NCI-H345 treated with DMSO at 0.1 percent for 48 hours (cell line): ENCODE results near the gene PNMA8B.
"Not testable (repeated sequence)": the region's sequence is repeated elsewhere in the genome, so short reads cannot be mapped to it uniquely, and the experiment has no call there.

ENCODE experiments used
- DNase-seq: peaks from one replicate; lab custom pipeline; 2025; ENCODE audit not compliant: unreplicated experiment; lab: John Stamatoyannopoulos, UW

Gene PNMA8B, protein sequence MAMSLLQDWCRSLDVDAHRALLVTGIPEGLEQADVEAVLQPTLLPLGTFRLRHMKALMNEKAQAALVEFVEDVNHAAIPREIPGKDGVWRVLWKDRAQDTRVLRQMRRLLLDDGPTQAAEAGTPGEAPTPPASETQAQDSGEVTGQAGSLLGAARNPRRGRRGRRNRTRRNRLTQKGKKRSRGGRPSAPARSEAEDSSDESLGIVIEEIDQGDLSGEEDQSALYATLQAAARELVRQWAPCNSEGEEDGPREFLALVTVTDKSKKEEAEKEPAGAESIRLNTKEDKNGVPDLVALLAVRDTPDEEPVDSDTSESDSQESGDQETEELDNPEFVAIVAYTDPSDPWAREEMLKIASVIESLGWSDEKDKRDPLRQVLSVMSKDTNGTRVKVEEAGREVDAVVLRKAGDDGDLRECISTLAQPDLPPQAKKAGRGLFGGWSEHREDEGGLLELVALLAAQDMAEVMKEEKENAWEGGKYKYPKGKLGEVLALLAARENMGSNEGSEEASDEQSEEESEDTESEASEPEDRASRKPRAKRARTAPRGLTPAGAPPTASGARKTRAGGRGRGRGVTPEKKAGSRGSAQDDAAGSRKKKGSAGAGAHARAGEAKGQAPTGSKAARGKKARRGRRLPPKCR

DNA sequence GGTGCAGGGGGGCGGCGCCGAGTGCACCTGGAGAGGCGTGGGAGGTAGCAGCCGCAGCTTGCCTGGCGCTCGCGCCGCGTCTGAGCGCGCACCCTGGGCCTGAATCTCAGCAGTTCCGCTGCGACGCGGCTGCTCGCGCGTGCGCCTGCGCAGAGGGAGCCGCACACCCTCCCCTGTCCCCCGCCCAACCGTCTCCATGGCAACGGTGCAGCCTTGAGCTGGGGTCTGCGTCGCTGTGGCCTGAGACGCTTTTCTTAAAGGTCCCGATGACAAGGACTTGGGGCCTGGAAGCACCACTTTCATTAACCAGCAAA, at the start of gene PNMA8B:
PNMA8B (minus strand) TSS at position 82 of the 314 bp plus-strand sequence. CDS start 402 bp downstream, outside the sequence.
- DNase-seq, result peak; percentile 43

DNA sequence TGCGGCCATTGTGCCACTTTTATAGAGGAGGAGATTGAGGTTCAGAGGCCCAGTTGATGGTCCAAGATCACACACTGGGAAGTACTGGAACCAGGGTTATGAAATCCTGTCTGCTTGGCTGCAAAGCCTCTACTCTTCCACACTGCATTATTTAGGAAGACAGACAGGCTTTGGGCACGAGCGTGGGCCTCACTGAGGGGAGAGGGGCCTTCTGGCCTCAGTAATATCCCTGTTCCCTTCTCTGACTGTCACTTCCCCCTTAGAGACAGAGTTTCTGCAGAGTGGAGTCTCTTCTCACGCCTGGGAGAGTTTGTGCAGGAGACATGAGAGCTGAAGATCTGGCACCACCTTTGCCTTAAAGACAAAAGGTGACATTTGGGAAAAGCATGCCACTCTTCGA, 49.0 kb upstream of the PNMA8B start:
- no peak for DNase-seq

DNA sequence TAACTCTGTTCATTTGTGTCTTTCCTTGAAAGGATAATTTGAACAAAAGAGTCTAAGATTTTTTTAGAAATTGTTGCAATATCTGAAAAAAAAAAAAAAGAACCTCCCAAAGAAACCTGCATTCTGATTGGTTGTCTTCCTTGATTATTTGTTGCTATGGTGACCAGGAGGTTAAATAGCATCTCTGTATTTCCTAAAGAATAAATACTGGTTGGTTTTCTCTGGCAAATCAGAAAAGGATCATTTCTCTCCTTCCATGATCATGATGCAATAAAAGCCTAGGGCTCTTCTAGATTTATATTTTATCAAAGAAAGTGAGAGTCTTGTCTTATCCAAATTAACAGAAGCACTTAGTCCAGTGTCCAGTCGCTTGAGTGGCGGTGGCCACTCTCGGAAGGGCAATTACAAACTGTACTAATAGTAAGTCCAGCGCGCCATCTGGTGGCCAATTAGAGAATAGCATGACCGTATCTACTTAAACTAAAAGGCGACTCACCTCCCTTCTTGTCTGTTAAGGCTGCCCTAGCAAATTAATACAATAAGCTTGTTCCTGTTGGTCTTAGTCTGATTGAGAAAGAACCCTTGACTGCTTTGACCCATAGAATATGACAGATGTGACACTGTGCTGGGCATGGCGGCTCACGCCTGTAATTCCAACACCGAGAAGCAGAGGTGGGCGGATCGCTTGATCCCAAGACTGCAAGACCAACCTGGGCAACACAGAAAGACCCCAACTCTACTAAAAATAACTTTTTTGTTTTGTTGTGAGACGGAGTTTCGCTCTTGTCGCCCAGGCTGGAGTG, 47.0 kb upstream of the PNMA8B start:
- DNase-seq, result peak; percentile 44

DNA sequence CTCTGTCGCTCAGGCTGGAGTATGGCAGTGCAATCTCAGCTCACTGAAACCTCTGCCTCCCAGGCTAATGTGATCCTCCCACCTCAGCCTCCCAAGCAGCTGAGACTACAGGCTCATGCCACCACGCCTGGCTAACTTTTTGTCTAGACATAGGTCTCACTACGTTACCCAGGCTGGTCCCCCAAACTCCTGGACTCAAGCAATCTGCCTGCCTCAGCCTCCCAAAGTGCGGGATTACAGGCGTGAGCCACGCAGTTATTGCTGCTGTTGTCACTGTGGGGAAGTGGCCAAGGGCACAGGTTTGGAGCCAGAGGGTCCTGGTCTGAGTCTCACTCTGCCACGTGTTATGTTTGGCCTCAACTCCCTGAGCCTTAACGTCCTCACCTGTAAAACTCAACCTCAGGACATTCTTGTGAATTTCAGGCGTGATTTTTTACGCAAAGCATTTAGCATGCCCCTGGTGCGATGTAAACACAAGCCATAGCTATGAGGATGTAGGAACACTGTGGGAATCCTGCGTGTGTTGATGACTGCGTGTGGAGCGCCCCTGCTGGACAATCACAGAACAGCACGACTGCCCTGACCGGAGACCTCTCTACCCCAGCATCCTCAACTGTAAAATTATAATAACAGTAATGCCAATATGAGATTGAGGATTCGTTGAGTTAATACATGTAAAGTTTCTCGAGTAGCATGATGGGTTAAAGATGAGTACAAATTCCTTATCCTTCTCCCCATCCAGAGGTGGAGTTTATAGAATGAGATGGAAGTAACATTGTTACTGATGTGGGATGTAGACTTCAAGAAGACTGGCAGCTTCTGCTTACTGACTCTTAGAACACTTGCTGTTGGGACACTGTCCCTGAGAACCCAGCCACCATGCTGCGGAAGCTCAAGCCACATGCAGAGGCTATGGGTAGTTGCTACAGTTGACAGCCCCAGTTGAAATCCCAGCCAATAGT, 41.8 kb upstream of the PNMA8B start:
- DNase-seq, result no peak

DNA sequence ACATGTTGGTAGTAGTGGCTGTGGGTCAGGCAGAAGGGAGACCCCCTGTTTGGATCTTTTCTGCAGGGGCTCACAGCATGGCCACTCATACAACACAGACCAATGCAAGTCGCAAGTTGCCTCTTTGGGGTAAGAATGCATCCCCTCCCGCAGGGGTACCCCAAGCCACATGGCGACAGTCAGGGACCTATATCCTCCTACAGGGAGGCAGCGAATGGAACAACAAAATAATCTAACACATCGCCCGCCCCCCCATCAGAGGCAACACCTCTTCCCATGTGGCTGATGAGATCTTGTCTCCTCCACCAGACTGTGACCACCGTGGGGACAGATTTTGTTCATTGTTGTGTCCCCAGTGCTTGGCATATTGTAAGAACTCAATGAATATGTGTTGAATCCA, 40.7 kb upstream of the PNMA8B start:
- no peak for DNase-seq

DNA sequence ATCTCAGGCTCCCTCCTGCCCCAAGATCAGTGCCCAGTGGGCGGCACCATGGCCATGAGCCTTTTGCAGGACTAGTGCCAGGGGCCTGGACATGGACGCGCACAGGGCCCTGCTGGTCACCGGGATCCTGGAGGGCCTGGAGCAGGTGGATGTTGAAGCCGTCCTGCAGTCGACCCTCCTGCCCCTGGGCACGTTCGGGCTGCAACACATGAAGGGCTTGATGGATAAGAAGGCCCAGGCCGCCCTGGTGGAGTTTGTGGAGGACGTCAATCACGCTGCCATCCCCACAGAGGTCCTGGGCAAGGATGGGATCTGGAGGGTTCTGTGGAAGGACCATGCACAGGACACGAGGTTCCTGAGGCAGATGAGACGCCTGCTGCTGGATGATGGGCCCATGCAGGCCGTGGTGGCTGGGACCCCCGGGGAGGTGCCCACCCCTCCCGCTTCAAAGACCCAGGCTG, 38.0 kb upstream of the PNMA8B start:
- DNase-seq, result no peak

DNA sequence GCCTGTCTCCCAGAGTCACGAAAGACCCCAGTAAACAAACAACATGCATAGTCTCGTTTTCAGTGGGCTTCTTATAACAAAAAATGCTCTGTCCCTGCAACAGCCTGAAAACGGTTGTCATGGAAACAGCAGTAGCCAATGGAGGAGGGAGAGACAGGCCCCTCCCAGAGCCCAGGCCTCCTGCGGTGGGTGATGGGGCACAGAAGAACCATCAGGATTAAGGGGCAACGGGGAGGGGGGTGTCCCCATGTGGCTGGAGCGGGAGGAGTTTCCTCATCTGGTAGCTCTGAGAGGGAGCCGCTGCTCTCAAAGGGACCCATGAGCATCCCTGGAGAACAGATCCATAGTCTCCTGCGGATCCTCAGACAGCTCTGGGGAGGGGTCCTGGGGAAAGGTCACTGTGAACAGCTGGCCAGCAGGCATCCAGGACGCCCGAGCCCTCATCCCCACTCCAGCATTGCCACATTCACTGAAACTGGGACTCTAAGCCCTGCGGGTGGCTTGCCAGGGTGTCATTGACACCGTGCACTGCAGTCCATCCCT, 37.5 kb upstream of the PNMA8B start:
- no peak for DNase-seq

DNA sequence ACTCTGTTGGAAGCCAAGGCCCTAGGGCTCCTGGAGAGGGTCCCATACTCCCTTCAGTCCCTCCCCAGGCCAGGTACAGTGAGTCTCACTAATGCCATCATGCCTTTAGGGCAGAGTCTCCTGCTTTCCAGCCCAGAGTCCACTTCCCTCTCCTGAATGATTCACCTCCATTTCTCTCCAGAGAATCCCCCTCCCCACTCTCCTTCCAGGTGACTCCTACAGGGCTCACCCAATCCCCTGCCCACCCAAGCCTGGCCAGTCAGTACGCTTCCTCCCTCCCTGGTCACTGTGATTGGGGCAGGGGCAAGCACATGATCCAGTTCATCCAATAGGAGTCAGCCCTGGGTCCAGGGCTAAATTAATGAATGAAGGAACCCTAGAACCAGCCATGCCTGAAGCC, 35.0 kb upstream of the PNMA8B start:
- no peak for DNase-seq

DNA sequence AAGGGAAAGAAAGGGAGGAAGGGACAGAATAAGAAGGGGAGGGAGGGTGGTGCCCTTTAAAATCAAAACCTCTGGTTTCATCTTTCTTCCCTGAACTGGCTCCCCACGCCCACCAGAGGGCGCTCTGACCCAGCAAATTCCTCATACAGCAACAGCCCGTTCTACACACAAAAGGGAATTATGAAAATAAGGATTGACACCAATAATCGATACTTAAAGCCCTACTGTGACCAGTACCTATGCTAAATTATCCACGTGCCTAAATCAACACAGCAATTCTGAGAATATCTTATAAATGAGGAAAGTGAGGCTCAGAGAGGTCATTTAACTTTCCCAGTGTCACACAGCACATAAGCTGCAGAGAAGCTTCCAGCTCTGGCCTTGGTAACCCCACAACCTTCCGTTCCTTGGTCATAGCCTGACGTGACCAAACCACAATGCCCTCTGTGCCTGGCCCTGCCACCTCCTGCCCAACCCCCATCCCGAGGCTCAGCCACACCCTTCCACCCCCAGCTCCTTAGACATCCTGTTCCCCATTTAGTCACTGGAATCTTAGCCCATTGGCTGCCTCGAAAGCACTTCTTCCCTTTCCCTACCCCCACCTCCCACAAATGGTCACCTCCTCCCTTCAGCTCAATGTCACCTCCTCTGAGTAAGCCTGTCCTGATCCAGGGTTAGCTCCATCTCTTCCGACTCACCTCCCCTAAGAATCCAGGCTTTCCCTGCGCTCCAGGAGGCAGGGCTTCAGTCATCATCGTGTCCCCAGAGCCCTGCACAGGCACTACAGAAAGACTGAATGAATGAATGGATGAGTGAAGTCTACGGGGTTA, 34.2 kb upstream of the PNMA8B start:
- DNase-seq, result peak; percentile 30

DNA sequence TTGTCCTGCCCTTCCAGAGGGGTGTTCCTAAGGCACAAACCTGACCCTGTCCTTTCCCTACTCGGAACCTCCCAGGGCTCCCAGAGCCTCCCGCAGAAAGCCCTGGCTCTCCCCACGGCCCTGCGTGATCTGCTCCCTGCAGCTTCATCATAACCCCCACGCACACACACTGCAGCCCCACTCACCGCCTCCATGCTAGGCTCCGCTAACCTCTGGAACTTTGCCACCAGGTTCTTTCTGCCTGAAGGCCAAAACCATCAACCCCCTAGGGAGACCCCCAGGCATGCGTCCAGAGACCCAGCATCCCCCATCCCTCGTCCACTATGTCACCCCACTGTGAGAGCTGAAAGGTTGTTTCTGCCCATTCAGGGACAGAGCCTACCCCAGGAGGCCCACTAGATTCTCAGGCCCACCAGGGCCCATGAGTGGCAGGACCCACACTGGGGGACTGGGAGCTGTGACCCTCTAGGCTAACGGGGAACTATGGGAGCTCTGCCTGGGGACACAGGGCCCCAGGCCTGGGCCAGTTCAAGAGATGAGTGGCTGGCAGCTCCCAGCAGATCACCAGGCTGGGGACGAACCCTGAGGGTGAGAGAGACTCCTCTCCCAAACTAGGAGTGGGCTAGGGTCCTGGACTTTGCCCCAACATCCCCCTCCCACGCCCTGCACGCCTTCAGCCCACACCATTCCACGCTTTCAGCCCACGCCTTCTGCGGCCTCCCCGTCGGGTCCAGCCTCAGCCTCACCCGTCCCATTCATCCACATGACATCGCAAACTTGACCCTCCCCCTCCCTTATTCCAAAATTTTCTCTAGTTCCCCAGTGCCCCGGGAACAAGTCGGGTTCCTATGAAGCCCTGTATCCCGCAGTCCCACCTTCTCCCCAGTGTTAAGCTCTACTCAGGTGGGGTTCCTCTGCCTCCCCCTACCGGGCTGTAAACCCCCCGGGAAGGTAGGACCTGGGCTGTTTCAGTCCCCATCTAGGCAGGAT, 33.2 kb upstream of the PNMA8B start:
- DNase-seq, result no peak

DNA sequence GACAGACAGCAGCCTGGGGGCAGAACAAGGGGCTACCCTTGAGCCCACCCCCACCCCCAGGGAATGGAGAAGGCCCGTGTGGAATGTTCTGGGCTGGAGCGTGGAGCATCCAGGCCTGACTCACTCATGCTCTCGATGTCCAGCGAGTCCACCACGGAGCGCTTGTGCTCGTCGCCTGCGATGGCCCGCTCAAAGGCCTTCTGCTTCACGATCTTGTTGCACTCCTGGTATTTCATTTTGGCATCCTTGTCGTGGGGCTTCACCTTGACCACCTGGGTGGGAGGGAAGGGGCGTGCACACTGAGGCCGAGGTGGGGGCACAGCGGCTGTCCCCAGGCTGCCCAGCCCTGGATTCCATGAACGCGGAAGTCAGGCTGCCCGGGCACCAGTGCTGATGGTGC, 31.1 kb upstream of the PNMA8B start:
- not testable (repeated sequence) for DNase-seq

DNA sequence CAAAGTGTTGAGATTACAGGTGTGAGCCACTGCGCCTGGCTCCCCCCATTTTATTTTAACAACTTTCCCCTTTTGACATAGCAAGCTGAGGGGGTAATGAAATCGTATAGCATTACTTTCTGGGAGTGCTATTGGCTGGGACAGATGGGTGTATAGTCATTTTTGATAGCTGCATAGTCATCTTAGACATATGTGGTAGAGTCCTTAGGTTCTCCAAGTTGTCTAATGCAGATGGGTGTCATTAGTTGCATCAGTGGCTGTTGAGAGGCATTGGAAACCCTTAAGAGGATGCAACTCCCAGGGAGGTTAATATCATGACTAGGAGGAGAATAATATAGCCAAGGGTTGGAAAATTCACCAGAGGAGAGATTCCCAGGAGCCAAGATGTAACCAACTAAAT, 28.6 kb upstream of the PNMA8B start:
- DNase-seq, result no peak

DNA sequence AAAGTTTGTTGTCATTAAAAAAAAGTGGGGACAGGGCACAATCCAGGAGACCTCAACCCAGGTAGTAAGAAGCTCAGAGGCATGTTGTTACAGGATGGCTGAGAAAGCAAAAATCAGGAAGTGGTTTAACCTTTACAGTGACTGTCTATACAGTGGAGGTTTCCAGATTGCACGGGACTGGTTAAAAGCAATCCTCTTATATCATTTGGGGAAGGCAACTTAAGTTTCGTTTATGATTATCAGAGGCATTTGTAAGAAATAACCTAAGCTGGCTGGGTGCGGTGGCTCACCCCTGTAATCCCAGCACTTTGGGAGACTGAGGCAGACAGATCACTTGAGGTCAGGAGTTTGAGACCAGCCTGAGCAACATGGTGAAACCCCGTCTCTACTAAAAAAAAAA, 27.3 kb upstream of the PNMA8B start:
- not testable (repeated sequence) for DNase-seq

DNA sequence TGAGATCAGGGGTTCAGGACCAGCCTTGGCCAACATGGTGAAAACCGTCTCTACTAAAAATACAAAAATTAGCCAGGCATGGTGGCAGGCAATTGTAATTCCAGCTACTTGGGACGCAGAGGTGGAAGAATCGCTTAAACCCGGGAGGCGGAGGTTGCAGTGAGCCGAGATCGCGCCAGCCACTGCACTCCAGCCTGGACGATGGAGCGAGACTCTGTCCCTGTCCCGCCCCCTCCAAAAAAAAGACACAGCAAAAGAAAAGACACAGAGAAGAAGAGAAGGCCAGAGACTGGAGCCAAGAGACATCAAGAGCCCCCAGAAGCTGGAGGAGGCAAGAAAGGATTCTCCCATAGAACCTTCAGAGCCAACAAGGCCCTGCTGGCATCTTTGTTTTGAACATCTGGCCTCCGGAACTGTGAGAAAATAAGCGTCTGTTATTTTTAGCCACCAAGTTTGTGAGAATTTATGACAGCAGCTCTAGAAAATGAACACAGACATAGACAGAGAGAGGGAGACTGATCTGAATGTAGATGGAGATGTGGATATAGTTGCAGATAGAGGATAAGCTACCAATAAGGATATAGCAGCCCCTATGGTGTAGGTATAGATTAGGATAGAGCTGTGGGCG, 25.7 kb upstream of the PNMA8B start:
- DNase-seq, result no peak

DNA sequence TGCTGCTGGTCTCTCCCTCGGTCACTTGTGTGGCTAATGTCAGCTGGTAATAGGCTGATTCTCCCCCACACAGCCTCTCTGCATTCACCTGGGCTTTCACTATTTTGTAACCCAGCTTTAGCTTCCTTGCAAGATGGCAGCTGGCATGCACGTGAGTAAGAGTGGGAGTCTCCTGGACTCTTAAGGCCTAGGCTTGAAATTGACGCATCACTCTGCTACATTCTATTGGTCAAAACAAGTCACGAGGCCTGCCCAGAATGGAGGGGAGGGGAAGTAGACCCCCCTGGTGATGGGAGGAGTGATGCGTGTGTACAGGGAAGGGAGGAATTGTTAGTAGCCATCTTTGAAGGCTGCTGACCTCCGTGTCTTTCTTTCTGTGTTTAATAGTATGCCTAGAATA, 24.9 kb upstream of the PNMA8B start:
- DNase-seq, result no peak

DNA sequence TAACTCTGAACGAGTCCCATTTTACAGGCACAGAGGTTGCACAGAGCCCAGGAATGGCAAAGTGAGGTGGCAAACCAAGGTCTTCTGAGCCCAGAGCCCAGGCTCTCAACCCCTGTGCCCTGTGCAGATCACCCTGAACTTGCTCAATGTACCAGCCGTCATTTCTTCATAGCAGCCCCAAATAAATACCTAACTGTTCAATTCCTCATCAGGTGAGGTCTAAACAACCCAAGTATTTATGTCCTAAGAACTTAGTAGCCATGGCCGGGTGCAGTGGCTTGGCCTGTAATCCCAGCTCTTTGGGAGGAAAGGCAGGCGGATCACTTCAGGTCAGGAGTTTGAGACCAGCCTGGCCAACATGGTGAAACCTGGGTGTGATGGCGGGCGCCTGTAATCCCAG, 21.8 kb upstream of the PNMA8B start:
- no peak for DNase-seq

DNA sequence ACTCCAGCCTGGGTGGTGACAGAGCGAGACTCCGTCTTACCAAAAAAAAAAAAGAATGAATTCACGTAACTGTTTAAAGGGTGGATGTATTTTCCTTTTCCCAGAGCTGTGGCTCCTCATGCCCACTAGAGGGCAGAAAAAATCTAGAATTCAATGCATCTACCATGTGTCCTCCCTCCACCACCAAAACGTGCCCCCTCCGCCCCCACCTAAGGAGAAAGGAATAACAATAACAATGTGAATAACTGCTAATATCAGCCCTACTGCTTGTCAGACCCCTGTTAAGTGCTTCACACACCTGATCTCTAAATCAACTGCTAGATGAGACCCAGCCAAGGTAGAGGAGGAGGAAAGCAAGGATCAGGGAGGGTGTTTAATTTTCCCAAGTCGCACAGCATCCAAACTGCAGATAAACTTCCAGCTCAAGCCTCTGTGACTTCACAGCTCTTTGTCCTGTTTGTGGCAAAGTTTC, 20.2 kb upstream of the PNMA8B start:
- no peak for DNase-seq

DNA sequence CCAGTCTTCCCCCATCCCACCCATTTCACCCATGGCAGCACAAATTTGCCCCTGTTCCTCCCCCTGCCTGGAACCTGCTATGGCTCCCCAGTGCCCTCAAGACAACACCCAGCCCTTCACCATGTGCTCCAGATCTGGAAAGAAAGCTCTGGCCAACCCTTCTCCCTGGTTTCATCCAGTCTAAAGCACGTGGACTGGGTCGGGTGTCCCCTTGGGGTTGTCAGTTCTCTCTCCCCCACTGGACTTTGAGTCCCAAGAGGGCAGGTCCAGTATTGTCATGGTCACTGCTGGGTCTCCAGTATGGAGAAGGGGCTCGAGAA, 19.6 kb upstream of the PNMA8B start:
- DNase-seq, result no peak
